Measurements from ENCODE around the gene EIF5.

DNA sequence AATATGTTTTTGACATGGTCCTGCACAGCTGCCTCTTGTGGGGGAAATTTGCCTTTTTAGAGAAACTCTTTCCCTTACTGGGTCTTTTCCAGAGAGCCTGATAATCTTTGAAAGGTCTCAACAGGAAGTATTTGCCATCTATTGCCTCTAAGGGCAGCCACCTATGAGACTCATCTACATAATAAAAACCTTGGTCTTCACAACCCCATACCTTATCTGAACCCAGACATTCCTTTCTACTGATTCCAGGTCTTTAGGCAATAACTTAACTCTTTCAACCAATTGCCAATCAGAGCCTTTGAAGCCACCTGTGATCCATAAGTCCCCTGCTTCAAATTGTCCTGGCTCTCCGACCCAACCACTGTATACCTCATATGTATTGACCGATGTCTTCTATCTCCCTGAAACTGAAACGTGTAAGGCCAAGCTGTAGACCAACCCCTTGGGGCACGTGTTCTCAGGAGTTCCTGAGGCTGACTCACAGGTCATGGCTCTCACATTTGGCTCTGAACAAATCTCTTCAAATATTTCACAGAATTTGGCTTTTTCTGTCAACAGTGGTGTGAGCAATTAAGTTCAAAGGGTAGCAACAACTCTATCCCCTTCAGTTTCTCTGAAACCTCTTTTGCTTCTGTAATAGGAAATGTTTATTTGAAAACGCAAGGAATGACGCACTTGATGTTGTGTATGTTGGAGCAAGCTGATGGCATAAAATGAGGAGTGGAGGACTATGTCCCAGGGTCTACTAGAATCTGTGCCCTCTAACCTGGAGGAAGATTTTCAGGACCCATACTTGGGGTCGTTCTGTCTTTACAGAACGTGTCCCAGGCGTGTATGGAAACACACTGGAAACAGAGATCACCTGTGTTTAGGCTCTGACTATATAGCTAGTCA, 49.2 kb upstream of the EIF5 start:
- TF ChIP-seq POLR2A (IDR thresholded peaks at IDR 0.05): no peak
- TF ChIP-seq, protein P1, sequence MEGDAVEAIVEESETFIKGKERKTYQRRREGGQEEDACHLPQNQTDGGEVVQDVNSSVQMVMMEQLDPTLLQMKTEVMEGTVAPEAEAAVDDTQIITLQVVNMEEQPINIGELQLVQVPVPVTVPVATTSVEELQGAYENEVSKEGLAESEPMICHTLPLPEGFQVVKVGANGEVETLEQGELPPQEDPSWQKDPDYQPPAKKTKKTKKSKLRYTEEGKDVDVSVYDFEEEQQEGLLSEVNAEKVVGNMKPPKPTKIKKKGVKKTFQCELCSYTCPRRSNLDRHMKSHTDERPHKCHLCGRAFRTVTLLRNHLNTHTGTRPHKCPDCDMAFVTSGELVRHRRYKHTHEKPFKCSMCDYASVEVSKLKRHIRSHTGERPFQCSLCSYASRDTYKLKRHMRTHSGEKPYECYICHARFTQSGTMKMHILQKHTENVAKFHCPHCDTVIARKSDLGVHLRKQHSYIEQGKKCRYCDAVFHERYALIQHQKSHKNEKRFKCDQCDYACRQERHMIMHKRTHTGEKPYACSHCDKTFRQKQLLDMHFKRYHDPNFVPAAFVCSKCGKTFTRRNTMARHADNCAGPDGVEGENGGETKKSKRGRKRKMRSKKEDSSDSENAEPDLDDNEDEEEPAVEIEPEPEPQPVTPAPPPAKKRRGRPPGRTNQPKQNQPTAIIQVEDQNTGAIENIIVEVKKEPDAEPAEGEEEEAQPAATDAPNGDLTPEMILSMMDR (IDR thresholded peaks at IDR 0.05): no peak

All from body of pancreas (tissue), 4 donors.